ENCODE results near the gene FKBP5. TPM values are rescaled to one million over a fixed set of nuclear protein-coding genes. Genes with fewer than 3 reads are reported as not detected.

FKBP5 gene
- total RNA-seq, 1 donor from 2014 or later = 128 TPM

- ATAC-seq (no peak), DNase-seq (no peak)
- TF ChIP-seq, protein P1, sequence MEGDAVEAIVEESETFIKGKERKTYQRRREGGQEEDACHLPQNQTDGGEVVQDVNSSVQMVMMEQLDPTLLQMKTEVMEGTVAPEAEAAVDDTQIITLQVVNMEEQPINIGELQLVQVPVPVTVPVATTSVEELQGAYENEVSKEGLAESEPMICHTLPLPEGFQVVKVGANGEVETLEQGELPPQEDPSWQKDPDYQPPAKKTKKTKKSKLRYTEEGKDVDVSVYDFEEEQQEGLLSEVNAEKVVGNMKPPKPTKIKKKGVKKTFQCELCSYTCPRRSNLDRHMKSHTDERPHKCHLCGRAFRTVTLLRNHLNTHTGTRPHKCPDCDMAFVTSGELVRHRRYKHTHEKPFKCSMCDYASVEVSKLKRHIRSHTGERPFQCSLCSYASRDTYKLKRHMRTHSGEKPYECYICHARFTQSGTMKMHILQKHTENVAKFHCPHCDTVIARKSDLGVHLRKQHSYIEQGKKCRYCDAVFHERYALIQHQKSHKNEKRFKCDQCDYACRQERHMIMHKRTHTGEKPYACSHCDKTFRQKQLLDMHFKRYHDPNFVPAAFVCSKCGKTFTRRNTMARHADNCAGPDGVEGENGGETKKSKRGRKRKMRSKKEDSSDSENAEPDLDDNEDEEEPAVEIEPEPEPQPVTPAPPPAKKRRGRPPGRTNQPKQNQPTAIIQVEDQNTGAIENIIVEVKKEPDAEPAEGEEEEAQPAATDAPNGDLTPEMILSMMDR (IDR thresholded peaks at IDR 0.05) = no peak
- Histone ChIP-seq H3K9me3 (no peaks in the 10 kb centered on the region), H3K36me3 (peaks cover 38% of the 10 kb centered on the region), H3K27ac (no peak overlapping the region), H3K4me1 (peaks cover 12% of the 10 kb centered on the region), H3K4me3 (no peak overlapping the region), H3K27me3 (ENCODE audit: low read depth) (no peaks in the 10 kb centered on the region)
- intact Hi-C loops (cut with DNase I) = no loop called here
Observed at GRCh38 chr6:35648203-35648602, 40.5 kb downstream of the FKBP5 start.

GRCh38 chr6:35647400-35647799 lies 41.3 kb downstream of the FKBP5 start:
- DNase-seq (no peak), ATAC-seq (no peak)
- Histone ChIP-seq H3K36me3 (peaks cover 43% of the 10 kb centered on the region), H3K4me3 (no peak overlapping the region), H3K9me3 (no peaks in the 10 kb centered on the region), H3K27me3 (ENCODE audit: low read depth) (no peaks in the 10 kb centered on the region), H3K4me1 (peaks cover 12% of the 10 kb centered on the region), H3K27ac (no peak overlapping the region)
- intact Hi-C loops (cut with DNase I) = no loop called here
- TF ChIP-seq, protein P1 (IDR thresholded peaks at IDR 0.05) = no peak

- DNase-seq (no peak), ATAC-seq (no peak)
- TF ChIP-seq, protein P1 (IDR thresholded peaks at IDR 0.05) = no peak
- H3K27me3 ChIP-seq (ENCODE audit: low read depth) = no peaks in the 10 kb centered on the region
- no peaks in the 10 kb centered on the region for H3K9me3 ChIP-seq
- no peak overlapping the region for H3K27ac ChIP-seq
- intact Hi-C loops (cut with DNase I) = no loop called here
- peaks cover 12% of the 10 kb centered on the region for H3K4me1 ChIP-seq
- H3K36me3 ChIP-seq = peaks cover 85% of the 10 kb centered on the region
- H3K4me3 ChIP-seq = no peak overlapping the region
Observed at GRCh38 chr6:35643162-35643535, 45.6 kb downstream of the FKBP5 start.

- DNase-seq (no peak), ATAC-seq (peak in 1 of 2 donors; percentile 4)
- H3K27ac ChIP-seq = no peak overlapping the region
- H3K9me3 ChIP-seq = no peaks in the 10 kb centered on the region
- TF ChIP-seq, protein P1 (IDR thresholded peaks at IDR 0.05) = no peak
- intact Hi-C loops (cut with DNase I) = no loop called here
- peaks cover 90% of the 10 kb centered on the region for H3K36me3 ChIP-seq
- peaks cover 10% of the 10 kb centered on the region for H3K4me1 ChIP-seq
- H3K27me3 ChIP-seq (ENCODE audit: low read depth) = no peaks in the 10 kb centered on the region
- H3K4me3 ChIP-seq = no peak overlapping the region
Observed at GRCh38 chr6:35642471-35643161, 46.1 kb downstream of the FKBP5 start.

DNA sequence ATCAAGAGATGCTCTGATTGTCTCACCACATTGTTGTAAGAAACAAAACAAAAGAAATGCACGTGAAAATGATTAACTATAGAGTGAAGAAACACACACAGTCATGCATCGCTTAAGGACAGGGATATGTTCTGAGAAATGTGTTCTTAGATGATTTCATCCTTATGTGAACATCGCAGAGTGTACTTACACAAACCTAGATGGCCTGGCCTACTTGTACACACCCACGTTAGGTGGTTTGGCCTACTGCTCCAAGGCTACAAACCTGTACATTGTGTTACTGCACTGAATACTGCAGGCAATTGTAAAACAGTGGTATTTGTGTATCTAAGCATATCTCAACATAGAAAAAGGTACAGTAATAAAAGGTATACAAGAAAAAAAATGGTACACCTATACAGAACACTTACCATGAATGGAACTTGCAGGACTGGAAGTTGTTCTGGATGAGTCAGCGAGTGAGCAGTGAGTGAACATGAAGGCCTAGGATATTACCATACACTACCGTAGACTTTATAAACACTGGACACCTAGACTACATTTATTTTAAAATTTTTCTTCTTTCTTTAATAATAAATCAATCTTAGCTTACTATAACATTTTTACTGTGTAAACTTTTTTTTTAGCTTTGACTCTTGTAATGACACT lies 48.6 kb downstream of the FKBP5 start:
- Histone ChIP-seq H3K9me3 (no peaks in the 10 kb centered on the region), H3K4me1 (peaks cover under 1% of the 10 kb centered on the region), H3K27ac (no peak overlapping the region), H3K4me3 (no peak overlapping the region), H3K27me3 (ENCODE audit: low read depth) (no peaks in the 10 kb centered on the region), H3K36me3 (peaks cover 96% of the 10 kb centered on the region)
- intact Hi-C loops (cut with DNase I) = no loop called here
- DNase-seq = no peak
- TF ChIP-seq, protein P1 (IDR thresholded peaks at IDR 0.05) = no peak
- no peak for ATAC-seq

Measured in lower lobe of right lung (tissue), 2 donors.